ENCODE measurements around the gene STXBP1.

STXBP1 gene

DNA sequence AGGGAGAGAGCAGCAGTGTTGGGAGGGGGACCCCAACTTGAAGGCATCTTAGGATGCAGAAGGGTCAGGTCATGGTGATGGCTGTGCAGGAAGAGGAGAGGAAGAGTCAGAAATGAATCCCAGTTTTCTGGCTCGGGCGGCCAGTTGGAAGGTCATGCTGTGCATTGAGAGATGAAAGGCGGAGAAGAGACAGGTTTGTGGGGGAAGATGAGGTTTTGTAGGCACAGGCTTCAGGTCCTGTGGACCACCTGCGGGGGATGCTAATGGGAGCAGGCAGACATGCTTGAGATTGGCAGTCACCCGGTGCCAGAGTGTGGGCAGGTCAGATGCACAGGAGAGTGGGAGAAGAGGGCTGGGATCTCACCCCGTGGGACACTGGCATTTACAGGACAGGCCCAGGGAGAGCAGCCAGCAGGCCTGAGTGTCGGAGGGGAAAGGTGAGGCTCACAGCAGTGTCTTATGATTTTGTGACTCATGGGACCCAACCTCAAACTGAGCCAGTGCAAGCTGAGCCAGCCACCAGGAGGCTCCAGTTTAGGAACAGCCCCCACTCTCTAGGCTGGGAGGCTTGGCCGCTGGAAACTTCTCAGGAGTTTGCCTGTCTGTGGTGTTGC, 17.5 kb downstream of the STXBP1 start:
- Histone ChIP-seq H3F3A (ENCODE audit: insufficient read depth, low read length) (no peaks in the 10 kb centered on the region), H3K9me2 (ENCODE audit: low read depth, low read length) (no peaks in the 10 kb centered on the region), H4K20me1 (ENCODE audit: insufficient read depth, low read length) (no peaks in the 10 kb centered on the region), H3K9ac (ENCODE audit: low read length) (no peak overlapping the region), H3K27me3 (ENCODE audit: insufficient read depth, low read length) (peaks cover 15% of the 10 kb centered on the region; the same call in 1 of the 2 replicates), H3K27ac (ENCODE audit: low read depth, low read length, poor library complexity, severe bottlenecking) (no peak overlapping the region), H3K4me3 (ENCODE audit: low read depth, low read length, poor library complexity, severe bottlenecking) (no peak overlapping the region), H3K4me2 (ENCODE audit: low read length) (no peak overlapping the region), H3K9me3 (ENCODE audit: low read length) (no peaks in the 10 kb centered on the region), H3K79me2 (ENCODE audit: insufficient read depth, low read length) (no peaks in the 10 kb centered on the region), H3K36me3 (ENCODE audit: insufficient read depth, low read length) (no peaks in the 10 kb centered on the region; the same call in 1 of the 2 replicates), H2AFZ (ENCODE audit: low read length) (no peak overlapping the region), H3K4me1 (ENCODE audit: insufficient read depth, low read length, severe bottlenecking) (no peaks in the 10 kb centered on the region)
- TF ChIP-seq EZH2 (IDR thresholded peaks at IDR 0.05; ENCODE audit: borderline replicate concordance, low read length), result no peak
- TF ChIP-seq, protein P1, sequence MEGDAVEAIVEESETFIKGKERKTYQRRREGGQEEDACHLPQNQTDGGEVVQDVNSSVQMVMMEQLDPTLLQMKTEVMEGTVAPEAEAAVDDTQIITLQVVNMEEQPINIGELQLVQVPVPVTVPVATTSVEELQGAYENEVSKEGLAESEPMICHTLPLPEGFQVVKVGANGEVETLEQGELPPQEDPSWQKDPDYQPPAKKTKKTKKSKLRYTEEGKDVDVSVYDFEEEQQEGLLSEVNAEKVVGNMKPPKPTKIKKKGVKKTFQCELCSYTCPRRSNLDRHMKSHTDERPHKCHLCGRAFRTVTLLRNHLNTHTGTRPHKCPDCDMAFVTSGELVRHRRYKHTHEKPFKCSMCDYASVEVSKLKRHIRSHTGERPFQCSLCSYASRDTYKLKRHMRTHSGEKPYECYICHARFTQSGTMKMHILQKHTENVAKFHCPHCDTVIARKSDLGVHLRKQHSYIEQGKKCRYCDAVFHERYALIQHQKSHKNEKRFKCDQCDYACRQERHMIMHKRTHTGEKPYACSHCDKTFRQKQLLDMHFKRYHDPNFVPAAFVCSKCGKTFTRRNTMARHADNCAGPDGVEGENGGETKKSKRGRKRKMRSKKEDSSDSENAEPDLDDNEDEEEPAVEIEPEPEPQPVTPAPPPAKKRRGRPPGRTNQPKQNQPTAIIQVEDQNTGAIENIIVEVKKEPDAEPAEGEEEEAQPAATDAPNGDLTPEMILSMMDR (IDR thresholded peaks at IDR 0.05; ENCODE audit: low read length), result no peak

DNA sequence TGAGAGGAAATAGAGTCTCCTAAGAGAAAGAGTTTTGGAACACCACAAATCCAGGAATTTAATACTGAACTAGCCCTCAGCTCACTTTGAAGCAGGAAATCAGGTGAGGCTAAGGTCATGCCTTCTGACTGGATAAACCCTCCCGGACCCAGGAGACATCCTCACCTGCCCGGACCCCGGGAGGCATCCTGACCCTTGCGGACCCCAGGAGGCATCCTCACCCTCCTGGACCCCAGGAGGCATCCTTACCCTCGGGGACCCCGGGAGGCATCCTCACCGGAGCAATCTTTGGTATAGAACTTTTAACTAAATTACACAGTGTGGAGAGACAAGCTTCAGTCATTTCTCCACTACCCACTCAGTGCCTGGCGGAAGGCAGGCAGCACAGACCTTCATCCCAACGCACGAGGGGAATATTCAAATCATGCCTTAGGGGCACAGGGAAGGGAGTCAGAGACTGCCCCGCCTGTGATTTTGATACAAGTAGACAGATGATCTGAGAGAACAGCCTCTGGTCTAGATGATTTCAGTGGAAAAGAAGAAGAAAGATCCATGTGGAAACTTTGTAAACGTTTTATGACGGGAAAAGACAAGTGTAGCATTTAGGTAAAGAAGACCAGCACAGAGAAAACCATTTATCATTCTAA, 21.3 kb downstream of the STXBP1 start:
- Histone ChIP-seq H2AFZ (ENCODE audit: low read length) (no peak overlapping the region), H4K20me1 (ENCODE audit: insufficient read depth, low read length) (no peaks in the 10 kb centered on the region), H3K9me3 (ENCODE audit: low read length) (no peaks in the 10 kb centered on the region), H3K9me2 (ENCODE audit: low read depth, low read length) (no peaks in the 10 kb centered on the region), H3K36me3 (ENCODE audit: insufficient read depth, low read length) (no peaks in the 10 kb centered on the region; the same call in 1 of the 2 replicates), H3K27ac (ENCODE audit: low read depth, low read length, poor library complexity, severe bottlenecking) (no peak overlapping the region), H3K4me3 (ENCODE audit: low read depth, low read length, poor library complexity, severe bottlenecking) (no peak overlapping the region), H3K9ac (ENCODE audit: low read length) (no peak overlapping the region), H3K27me3 (ENCODE audit: insufficient read depth, low read length) (peaks cover 16% of the 10 kb centered on the region; the same call in 1 of the 2 replicates), H3K79me2 (ENCODE audit: insufficient read depth, low read length) (no peaks in the 10 kb centered on the region), H3K4me1 (ENCODE audit: insufficient read depth, low read length, severe bottlenecking) (no peaks in the 10 kb centered on the region), H3K4me2 (ENCODE audit: low read length) (no peak overlapping the region), H3F3A (ENCODE audit: insufficient read depth, low read length) (no peaks in the 10 kb centered on the region)
- TF ChIP-seq, protein P1 (IDR thresholded peaks at IDR 0.05; ENCODE audit: low read length), result no peak
- no peak for TF ChIP-seq EZH2 (IDR thresholded peaks at IDR 0.05; ENCODE audit: borderline replicate concordance, low read length)

DNA sequence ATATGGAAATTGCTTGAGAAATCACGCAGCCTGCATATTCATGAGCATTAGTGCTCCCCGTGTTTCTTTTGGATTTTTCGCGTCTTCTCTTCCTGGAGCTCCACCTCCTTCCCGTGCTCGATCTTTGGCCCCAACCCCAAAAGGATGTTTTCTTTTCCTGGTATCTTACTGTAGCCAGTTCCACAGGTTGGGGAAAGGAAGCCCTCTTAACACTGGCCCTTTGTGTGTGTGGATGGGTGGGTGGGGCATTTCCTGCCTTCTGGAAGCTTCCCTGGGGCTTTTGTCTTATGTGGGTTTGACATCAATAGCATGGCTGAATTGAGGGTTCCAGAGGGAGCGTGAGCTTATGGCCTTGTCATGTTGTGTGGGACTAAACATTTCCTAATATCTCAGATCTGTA, 21.9 kb downstream of the STXBP1 start:
- no peak for TF ChIP-seq EZH2 (IDR thresholded peaks at IDR 0.05; ENCODE audit: borderline replicate concordance, low read length)
- TF ChIP-seq, protein P1 (IDR thresholded peaks at IDR 0.05; ENCODE audit: low read length), result no peak
- Histone ChIP-seq H3K4me2 (ENCODE audit: low read length) (no peak overlapping the region), H3K36me3 (ENCODE audit: insufficient read depth, low read length) (no peaks in the 10 kb centered on the region; the same call in 1 of the 2 replicates), H3K4me1 (ENCODE audit: insufficient read depth, low read length, severe bottlenecking) (no peaks in the 10 kb centered on the region), H3K9ac (ENCODE audit: low read length) (no peak overlapping the region), H3K79me2 (ENCODE audit: insufficient read depth, low read length) (no peaks in the 10 kb centered on the region), H3K27me3 (ENCODE audit: insufficient read depth, low read length) (peaks cover 16% of the 10 kb centered on the region; the same call in 1 of the 2 replicates), H3K27ac (ENCODE audit: low read depth, low read length, poor library complexity, severe bottlenecking) (no peak overlapping the region), H2AFZ (ENCODE audit: low read length) (no peak overlapping the region), H3F3A (ENCODE audit: insufficient read depth, low read length) (no peaks in the 10 kb centered on the region), H3K9me3 (ENCODE audit: low read length) (no peaks in the 10 kb centered on the region), H3K4me3 (ENCODE audit: low read depth, low read length, poor library complexity, severe bottlenecking) (no peak overlapping the region), H4K20me1 (ENCODE audit: insufficient read depth, low read length) (no peaks in the 10 kb centered on the region), H3K9me2 (ENCODE audit: low read depth, low read length) (no peaks in the 10 kb centered on the region)

Measured in OCI-LY1 (cell line).